ENCODE results near the gene ARHGAP11A. TPM values are rescaled to one million over a fixed set of nuclear protein-coding genes. Genes with fewer than 3 reads are reported as not detected.
A peak's percentile ranks its signal among the peaks of the same experiment; 100 is the strongest.

Gene ARHGAP11A
- total RNA-seq, 2 donors from 2014 or later: 133 to 148 TPM

DNA sequence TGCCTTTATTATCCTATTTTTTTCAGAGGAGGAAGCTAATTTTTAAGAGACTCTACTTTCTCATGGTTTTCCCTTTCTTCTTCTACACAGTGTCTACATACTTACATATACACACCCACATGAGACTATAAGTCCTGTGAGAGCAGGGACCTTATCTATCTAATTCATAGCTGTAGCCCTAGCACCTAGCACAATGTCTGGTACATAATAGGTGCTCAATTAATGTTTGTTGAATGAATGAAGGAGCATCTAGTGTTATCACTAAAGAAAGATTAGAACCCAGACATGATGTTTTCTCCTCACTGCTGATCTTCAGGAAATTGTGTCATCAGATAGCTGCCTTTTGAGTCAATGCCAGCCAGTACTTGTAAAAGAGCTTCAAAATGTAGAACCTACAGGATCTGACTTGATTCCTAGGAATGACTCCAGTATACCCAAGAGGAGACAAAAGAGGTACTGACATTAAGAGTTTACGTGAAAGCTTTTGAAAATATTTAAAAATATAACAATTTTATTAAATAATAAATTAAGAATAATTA is 28.7 kb downstream of the ARHGAP11A start:
- DNase-seq (ENCODE audit: low spot score in 2 of 2) (no peak), ATAC-seq (no peak)
- peaks cover 0 to 12% of the 10 kb centered on the region in 2 donors for H3K36me3 Mint-ChIP-seq
- no peak overlapping the region for H3K27ac Mint-ChIP-seq
- no peaks in the 10 kb centered on the region for H3K9me3 Mint-ChIP-seq

DNA sequence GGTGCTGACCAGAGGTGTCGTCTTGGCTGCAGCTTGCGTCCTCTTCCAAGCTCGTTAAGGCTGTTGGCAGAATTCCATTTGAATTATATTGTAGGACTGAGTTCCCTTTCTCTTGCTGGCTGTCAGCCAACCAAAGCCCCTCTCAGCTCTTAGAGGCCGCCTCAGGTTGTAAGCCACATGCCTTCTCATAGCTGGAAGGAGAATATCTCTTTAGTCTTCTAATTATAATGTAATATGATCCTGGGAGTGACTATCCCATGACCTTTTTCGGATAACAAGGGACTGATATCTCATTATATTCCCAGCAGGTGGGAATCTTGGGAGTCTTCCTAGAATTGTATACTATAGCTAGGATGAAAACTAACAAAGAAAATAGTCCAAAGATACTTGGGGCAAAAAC is 31.0 kb downstream of the ARHGAP11A start:
- Mint-ChIP-seq H3K9me3 (no peaks in the 10 kb centered on the region), H3K27ac (no peak overlapping the region), H3K36me3 (peaks cover 0 to 3% of the 10 kb centered on the region in 2 donors)
- DNase-seq (ENCODE audit: low spot score in 2 of 2) (no peak), ATAC-seq (no peak)

DNA sequence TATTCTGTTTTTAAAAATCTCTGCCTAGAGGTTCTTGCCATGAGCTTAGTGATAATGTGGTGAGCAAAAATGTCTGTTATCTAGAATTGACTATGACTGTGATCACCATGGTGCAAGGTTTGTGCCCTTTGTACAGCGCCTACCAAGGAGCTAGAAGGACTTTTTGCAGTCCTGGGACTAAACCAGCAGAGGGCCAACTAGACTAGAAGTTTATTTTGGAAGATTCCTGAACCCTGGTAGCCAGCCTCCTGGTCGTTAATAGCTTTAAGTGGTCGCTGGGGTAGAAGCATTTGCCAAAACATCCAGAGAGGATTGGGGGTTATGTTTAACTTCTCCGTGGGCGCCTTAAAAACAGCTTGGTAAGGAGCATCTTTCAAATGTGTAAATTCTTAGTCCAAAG is 34.0 kb downstream of the ARHGAP11A start:
- DNase-seq (ENCODE audit: low spot score in 2 of 2): no peak
- Mint-ChIP-seq H3K9me3 (no peaks in the 10 kb centered on the region), H3K27ac (no peak overlapping the region), H3K36me3 (no peaks in the 10 kb centered on the region)
- ATAC-seq: peak in 1 of 2 donors; percentile 38

GRCh38 chr15:32651229-32651837 is 36.0 kb downstream of the ARHGAP11A start:
- H3K27ac Mint-ChIP-seq: no peak overlapping the region
- no peaks in the 10 kb centered on the region for H3K9me3 Mint-ChIP-seq
- DNase-seq (ENCODE audit: low spot score in 2 of 2) (peak in 1 of 2 donors; percentile 57), ATAC-seq (peak; percentile 64 to 70)
- no peaks in the 10 kb centered on the region for H3K36me3 Mint-ChIP-seq

- no peak for ATAC-seq
- H3K27ac Mint-ChIP-seq: no peak overlapping the region
- DNase-seq (ENCODE audit: low spot score in 2 of 2): no peak
- H3K9me3 Mint-ChIP-seq: no peaks in the 10 kb centered on the region
- H3K36me3 Mint-ChIP-seq: no peaks in the 10 kb centered on the region
Measured at GRCh38 chr15:32652178-32652577, 36.9 kb downstream of the ARHGAP11A start.

DNA sequence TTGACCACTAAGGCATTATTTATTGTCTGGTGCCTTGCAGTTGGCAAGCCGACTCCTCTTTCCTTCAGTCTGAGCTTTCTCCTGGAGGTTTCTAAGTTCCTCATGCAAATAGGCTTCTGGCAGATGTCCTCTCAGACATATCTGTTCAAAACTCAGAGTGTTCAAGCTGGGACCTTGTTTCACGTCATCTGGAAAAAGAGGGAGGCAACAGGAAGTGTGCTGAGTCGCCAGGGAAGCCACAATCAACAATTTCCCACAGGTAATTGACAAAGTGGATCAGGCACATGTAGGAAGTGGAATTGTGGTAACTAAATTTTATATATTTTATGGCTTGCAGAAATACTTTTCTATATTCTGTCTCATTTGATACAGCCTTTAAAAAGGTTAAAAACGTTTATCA is 40.8 kb downstream of the ARHGAP11A start:
- no peak overlapping the region for H3K27ac Mint-ChIP-seq
- ATAC-seq (no peak), DNase-seq (ENCODE audit: low spot score in 2 of 2) (no peak)
- no peaks in the 10 kb centered on the region for H3K36me3 Mint-ChIP-seq
- no peaks in the 10 kb centered on the region for H3K9me3 Mint-ChIP-seq

- Mint-ChIP-seq H3K36me3 (no peaks in the 10 kb centered on the region), H3K9me3 (no peaks in the 10 kb centered on the region), H3K27ac (no peak overlapping the region)
- DNase-seq (ENCODE audit: low spot score in 2 of 2) (no peak), ATAC-seq (no peak)
Measured at GRCh38 chr15:32656496-32656895, 41.2 kb downstream of the ARHGAP11A start.

- Mint-ChIP-seq H3K27ac (no peak overlapping the region), H3K9me3 (no peaks in the 10 kb centered on the region), H3K36me3 (no peaks in the 10 kb centered on the region)
- DNase-seq (ENCODE audit: low spot score in 2 of 2) (no peak), ATAC-seq (peak; percentile 54 to 66)
Measured at GRCh38 chr15:32657198-32657883, 42.0 kb downstream of the ARHGAP11A start.

DNA sequence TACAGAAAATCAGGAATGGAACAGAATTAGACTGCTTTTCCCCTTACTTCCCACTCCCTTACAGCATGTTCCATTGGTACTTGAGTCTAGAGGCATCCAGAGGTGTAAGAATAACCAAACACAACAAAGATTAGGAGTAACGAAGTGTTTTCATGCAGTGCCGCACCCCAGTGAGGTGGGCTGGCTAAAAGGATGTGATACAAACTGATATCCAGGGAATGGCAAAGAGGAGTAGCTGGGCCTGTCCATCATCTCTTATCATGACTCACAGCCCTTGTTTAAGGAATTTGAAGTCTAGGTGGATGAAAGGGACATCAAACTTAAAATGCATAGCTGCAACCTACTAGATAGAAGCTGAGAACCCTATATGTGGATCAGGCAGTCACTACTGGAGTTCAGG is 42.6 kb downstream of the ARHGAP11A start:
- ATAC-seq (no peak), DNase-seq (ENCODE audit: low spot score in 2 of 2) (no peak)
- Mint-ChIP-seq H3K36me3 (no peaks in the 10 kb centered on the region), H3K9me3 (no peaks in the 10 kb centered on the region), H3K27ac (no peak overlapping the region)

DNA sequence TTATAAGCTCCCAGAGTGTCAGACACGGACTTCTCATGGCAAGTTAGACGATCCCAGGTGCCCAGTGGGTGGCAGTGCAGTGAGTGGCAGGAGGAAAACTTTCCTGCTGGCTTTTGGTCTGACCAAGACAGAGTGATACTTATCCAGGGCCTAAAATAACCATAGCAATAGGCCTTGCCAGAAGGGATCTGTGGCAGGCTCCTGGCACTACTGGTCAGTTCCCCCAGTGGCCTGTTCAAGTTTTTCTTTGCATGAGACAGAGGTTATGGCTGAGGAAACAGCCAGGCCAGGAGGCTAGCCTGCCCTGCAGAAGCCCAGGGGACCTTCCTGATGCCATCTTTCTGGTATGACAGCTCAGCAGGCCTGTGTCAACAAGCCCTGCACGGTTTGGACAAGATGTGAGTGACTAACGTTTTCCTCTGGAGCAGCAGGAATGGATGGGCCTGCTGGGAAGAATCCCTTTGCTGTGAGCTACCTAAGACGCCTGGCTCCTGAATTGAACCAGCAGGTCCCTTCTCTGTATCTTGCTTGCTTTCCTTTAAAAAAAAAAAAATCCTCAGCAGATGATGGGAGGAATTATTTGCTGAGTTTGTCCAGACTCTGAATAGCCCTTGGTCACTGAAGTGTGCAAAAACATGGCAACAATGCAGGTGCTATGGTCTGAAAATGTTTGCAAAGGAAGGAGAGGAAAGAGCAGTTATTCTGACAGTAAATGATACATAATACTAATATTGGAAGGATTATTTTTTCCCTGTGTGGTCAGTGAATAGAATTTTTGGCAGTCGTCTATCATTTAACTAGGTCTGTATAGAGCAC is 44.2 kb downstream of the ARHGAP11A start:
- Mint-ChIP-seq H3K27ac (no peak overlapping the region), H3K36me3 (no peaks in the 10 kb centered on the region), H3K9me3 (no peaks in the 10 kb centered on the region)
- ATAC-seq: no peak
- DNase-seq (ENCODE audit: low spot score in 2 of 2): no peak

- no peak for ATAC-seq
- H3K9me3 Mint-ChIP-seq: no peaks in the 10 kb centered on the region
- H3K27ac Mint-ChIP-seq: no peak overlapping the region
- no peak for DNase-seq (ENCODE audit: low spot score in 2 of 2)
- H3K36me3 Mint-ChIP-seq: no peaks in the 10 kb centered on the region
Measured at GRCh38 chr15:32663671-32664070, 48.4 kb downstream of the ARHGAP11A start.

DNA sequence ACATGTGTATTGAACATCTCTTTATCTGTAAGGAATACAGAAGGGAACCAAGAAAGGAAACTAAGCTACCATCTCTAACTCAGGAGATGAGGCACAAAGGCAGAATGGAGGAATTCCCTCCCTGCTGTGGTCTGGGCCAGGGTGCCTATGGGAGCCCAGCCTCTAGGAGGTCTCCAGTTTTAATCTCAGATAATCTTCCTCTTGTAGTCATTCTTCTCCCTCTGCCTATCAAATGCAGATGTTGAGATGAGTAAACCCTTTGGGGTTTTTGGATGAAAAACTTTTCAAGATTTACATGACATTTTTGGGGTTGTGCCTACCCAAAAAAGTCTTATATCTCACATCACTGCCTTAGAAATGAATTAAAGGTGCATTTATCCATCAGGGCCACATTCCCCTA is 49.5 kb downstream of the ARHGAP11A start:
- Mint-ChIP-seq H3K27ac (no peak overlapping the region), H3K36me3 (no peaks in the 10 kb centered on the region), H3K9me3 (no peaks in the 10 kb centered on the region)
- ATAC-seq: no peak
- no peak for DNase-seq (ENCODE audit: low spot score in 2 of 2)

DNA sequence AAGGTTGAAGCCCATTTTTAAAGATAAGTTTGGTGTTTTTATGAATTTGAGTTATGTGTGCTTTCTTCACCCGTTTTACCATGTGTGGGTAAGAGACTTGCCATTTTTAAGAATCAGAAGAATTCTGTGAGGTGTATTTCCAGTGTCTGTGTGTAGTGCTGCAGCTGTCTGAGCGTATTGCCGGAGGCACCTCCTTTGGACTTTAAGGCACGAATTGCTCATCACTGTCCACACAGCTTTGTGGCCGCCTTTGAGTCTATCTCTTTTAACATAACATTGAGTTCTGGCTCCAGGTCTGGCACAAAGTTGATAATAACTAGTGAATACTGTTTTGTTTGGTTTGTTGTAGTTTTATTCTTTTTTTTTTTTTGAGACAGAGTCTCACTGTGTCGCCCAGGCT is 52.0 kb downstream of the ARHGAP11A start:
- Mint-ChIP-seq H3K27ac (no peak overlapping the region), H3K9me3 (no peaks in the 10 kb centered on the region), H3K36me3 (no peaks in the 10 kb centered on the region)
- ATAC-seq (no peak), DNase-seq (ENCODE audit: low spot score in 2 of 2) (no peak)

DNA sequence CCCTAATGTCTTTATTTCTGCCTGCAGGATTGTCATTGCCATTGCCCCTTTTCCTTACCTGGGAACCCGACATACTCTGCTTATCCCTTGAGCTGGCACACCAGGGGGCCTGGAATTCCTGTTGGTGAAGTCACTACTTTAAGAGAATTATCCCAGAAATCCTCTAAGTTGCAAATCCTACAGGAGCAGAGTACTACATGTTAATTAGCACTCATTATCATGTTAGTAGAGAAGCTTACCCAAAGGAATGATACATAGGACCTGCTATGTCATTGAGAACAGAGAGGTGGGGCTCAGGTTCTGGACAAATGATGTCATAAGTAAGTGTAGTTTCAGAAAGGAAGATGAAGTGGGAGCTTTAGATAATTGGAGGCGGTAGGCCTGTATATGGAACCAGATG is 53.6 kb downstream of the ARHGAP11A start:
- ATAC-seq (no peak), DNase-seq (ENCODE audit: low spot score in 2 of 2) (no peak)
- Mint-ChIP-seq H3K9me3 (no peaks in the 10 kb centered on the region), H3K27ac (no peak overlapping the region), H3K36me3 (no peaks in the 10 kb centered on the region)

DNA sequence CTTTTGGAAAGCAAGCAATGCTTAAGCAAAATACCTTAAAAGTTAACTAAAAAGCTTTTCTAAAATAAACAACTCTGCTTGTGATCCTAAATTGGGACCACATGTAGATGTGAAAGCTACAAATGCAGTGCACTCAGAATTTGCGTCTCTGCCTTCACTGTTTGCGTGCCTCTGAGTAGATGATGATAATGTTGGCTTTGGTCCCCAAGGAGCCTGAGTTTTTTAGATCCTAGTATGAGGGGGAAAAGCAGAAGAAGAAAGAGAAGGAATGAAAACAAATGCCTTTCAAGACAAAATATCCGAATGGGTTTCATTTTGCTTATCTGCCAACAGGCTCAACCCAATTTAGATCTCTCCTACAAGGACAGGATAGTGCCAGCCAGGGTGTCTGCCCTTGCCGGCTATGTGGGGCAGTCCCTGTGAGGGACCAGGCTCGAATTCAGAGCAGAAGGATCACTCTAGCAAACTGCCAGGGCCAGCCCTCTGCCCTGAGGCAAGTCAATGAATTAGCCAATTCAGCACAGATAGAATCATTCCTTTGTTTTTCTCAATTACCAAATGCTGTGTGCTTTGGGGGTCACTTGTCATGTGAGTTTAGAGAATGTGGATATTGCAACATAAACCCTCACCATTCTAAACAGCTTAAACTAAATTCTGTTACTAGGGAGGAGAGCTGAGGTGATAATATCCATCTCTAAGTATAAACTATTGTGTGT is 54.8 kb downstream of the ARHGAP11A start:
- ATAC-seq: no peak

GRCh38 chr15:32670623-32671022 is 55.3 kb downstream of the ARHGAP11A start:
- Mint-ChIP-seq H3K27ac (no peak overlapping the region), H3K36me3 (no peaks in the 10 kb centered on the region), H3K9me3 (no peaks in the 10 kb centered on the region)
- no peak for ATAC-seq
- DNase-seq (ENCODE audit: low spot score in 2 of 2): no peak

More for the DNA sequence above, 54.8 kb downstream of the ARHGAP11A start:
- H3K36me3 Mint-ChIP-seq: no peaks in the 10 kb centered on the region
- DNase-seq (ENCODE audit: low spot score in 2 of 2): no peak
- H3K9me3 Mint-ChIP-seq: no peaks in the 10 kb centered on the region
- H3K27ac Mint-ChIP-seq: no peak overlapping the region

All from activated naive CD4-positive, alpha-beta T cell treated with anti-CD3 and anti-CD28 coated beads, Interleukin-2, amount 50 U/mL, for 72 hours (primary cell).